Renal cortical epithelial cell (primary cell): Measurements from ENCODE around the gene AZIN2. TPM values are rescaled to one million over a fixed set of nuclear protein-coding genes. Genes with fewer than 3 reads are reported as not detected.
"Not testable (repeated sequence)": the region's sequence is repeated elsewhere in the genome, so short reads cannot be mapped to it uniquely, and the experiment has no call there.

Source experiments
- DNase-seq: peaks from one replicate; pipeline ENCODE4 v3.0.0-alpha.2; 2011; ENCODE audit warnings: low read depth
- total RNA-seq: library from RNA; depleted of rRNA; stranded (reverse); fragments of >200 nt; gene quantifications from 2 replicates; pipeline ENCODE4 v1.2.3, GENCODE V29; 2014

AZIN2 gene
- total RNA-seq, 1 donor from 2014 or later, result 5.1 TPM

DNA sequence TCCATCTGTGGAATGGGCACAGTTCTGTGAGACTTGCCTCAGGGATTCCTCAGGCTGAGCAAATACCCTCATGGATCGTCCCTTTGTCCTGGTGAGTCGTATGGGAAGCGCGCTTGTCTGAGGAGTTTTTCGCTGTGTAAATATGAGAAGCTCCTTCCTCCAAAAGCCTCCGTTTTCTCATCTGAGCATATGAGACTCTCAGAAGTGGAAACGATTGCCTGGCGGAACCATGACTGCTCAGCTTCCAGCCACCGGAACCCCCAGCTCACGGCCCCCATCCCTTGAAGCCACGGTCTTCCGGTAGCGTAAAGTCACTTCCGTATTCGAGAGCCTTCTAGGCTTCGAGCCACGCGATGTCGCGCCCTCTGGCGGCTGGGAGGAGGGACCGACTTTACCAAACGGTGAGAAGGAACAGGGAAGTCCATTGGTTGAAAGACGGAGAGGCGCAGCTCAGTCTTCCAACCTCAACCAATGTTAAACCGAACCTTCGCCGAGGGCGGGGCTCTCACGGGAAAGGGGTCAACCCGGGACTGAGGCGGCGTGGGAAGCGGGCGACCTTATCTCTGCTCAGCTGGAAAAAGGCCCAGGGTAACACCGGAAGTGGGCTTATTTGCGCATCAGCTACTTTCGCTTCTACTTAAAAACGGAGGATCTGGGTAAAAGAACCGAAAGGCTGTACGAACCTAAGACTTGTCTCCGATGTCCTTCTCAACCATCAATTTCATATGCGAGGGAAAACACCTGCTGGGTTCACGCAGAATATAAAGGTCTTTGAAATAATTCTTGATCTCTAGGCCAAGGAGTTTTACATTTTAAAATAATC is 46.3 kb downstream of the AZIN2 start:
- peak; percentile 98 for DNase-seq

DNA sequence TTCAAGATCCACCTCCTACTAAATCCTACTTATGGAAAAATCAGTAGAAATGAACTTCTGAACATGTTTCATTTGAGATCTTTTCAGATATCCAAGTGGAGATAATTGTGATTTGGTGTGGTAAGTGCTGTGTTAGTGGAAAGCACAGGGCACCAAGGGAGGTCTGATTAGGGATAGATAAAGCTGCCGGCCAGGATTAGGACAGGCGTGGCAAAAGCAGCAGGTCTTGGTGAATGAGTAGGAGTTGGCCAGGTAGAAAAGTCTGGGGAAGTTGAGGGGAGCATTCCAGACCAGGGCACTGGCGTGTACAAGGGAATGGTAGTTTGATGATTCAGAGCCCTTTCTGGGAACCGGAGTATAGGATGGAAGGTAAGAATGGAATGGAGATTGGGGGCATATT is 47.8 kb downstream of the AZIN2 start:
- no peak for DNase-seq

DNA sequence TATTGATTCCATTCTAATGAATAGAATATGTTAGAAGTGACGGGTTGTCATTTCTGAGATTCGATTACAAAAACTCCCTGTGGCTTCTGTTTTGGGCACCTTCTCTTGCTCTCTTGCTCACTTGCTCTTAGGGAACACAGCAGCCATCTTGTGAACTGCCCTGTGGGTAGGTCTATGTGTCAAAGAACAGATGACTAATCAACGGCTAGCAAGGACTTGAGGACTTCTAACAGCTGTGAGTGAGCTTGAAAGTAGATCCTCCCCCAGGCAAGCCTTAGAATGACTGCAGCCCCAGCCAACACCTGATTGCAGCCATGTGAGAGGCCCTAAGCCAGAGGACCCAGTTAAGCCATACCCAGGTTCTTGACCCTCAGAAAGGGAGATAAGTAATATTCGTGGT is 49.3 kb downstream of the AZIN2 start:
- peak; percentile 61 for DNase-seq

DNA sequence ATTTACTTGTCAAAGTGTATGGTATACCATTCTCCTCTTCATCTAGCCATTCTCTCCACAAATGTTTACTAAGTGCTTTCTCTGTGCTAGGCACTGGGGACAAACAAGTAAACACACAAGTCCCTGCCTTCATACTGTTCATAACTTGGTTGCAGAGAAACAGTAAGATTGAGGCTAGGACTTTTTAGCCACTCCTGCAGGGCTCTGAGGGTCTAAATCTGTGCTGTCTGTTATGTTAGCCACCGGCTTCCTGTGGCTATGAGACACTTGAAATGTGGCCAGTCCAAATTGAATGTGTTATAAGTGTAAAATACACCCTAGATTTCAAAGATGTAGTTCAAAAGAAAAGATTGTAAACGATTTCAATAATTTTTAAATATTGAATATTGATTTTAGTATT is 50.2 kb downstream of the AZIN2 start:
- no peak for DNase-seq

DNA sequence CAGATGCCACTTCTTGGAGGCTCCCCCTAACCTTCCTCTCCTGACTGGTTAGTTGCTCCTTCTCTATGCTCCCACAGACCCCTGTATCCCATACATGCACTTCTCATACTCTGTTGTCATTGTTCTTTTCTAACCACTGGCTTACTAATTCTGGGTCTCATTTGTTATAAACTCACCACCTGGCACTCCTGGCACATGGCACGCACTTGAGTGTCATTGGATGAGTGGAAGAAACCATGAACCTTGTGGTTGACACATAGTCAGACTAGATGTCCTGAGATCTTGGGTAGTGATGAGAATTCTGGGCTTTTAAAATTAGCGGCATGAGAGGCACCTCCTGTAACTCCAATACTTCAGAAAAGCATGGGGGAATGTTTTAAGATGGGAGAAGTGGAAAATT is 51.6 kb downstream of the AZIN2 start:
- DNase-seq, result no peak

DNA sequence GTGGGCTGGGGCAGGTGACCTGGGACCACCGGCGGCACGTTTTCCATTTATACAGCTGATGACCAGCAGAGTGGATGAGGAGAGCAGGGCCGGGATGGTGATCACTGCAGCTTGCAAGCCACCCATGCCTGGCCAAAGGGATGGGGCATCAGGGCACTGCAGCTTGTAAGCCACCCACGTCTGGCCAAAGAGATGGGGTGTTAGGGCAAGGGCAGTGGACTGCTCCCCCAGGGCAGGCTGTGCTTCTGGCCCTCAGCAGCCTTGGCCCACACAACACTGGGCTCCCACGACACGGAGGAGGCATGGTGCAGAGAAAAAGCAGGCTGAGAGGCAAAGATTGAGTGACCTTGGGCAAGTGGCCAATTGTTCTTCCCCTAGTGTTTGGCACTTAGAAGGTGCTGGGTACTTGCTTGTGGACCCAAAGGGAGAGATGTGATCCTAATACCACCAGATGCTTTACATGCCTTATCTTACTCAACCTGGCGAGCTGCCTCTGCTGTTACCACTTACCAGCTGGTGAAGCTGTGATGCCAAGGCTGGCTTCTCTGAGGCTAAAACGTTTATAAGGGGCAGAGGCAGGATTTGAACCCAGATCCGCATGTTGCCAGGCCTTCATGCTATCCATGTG is 52.6 kb downstream of the AZIN2 start:
- no peak for DNase-seq

DNA sequence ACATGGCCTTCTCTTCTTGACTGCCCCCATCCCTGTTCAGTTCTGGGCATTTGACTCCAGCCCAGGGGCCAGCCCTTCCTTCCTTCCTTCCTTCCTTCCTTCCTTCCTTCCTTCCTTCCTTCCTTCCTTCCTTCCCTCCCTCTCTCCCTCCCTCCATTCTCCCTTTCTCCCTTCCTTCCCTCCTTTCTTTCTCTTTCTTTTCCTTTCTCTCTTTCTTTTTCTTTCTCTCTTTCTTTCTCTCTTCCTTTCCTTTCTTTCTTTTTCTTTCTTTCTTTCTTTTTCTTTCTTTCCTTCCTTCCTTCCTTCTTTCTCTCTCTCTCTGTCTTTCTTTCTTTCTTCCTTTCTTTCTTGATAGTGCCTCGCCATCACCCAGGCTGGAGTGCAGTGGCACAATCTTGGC is 55.1 kb downstream of the AZIN2 start:
- not testable (repeated sequence) for DNase-seq

DNA sequence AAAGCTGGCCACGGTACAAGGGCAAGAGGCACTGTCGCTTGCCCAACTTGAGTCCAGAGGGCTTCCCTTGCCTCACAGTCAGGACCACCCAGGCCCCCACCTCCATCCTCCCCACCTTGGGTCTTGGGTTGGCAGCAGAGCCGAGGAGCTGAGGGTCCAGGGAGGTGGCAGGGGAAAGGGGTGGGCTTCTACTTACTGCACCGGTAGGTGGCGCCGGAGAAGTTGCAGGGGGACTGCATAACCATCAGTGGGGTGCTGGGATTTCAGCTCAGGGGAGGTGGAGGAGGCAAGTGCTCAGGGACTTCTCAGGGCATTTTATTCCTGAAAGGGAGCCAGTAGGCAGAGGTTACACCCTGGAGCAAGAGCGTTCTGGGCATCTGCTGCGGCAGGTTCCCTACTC is 56.8 kb downstream of the AZIN2 start:
- no peak for DNase-seq

DNA sequence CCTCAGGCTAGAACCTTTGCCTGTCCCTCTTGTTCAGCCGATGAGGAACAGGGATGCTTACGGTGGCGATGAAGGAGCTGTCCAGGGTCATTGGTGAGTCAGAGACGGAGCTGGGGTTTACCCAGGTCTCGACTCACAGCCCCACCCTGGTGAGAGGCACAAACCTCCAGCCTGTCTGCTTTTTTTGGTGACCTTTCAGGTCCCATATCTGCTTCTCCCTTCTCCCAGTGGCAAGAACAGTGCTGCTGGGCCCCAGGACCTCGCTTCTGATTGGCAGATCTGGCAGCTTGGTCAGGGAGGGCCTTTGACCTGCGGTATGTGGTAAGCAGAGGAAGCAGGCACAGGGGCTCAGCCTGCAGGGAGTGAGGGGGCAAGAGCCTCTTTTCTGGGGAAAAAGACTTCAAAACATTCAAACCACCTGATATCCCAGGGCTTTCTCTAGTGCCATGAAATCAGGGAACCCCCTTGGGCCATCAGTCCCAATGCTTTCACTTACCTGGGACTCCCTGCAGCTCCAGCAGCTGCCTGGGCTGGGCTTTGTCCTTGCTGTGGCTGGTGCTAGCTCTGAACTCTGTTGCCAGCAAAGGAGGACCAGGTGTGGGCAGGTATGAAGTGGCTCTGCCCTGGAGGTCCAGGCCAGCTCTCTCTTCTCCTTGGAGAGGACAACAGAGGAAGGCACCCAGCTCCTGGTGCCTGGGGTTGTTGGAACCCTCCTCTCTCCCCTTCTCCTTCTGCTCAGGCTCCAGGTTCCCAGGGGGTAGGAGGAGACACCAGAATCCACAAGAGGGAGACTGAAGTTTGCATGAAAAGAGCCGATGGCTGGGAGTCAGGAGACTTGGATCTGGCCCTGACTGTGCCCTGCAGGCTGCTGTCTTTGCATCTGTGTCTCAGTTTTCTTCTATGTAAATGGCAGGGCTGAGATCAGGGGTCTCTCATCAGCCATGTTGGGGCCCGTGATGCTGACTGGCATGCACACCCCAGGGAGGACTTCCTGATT is 59.5 kb downstream of the AZIN2 start:
- no peak for DNase-seq

DNA sequence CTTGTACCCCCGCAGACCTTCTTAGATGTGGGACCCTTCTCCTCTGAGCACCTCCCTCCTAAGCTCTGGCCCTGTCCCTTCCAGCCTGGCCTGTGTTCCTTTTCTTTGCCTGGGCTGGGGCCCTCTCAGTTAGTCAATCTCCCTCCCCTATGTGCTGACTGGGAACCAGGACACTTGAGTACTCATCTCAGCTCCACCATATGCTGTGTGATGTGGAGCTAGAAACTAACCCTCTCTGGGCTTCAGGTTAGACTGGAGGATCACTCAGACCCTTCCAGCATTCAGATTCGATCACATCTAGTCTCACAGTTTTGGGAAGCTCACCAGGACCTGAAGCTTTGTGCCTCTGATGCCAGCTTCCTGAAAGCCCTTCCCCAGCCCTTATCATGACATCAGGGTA is 60.3 kb downstream of the AZIN2 start:
- no peak for DNase-seq

DNA sequence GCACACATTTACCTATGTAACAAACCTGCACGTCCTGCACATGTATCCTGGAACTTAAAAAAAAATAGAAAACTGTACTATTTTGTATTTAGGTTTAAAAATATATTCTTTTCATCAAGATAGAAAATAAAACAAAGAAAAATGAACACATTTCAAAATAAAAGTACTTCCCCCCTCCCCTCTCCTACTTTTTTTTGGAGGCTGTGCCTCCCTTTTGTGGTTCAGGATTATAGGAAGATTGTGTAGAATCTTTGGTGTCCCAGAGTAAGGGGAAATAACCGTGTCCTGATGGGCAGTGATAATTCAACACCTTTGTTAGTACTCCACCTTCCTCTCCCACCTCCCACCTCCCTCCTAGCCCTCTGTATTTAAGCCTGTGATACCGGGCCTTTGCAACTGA is 60.8 kb downstream of the AZIN2 start:
- no peak for DNase-seq

DNA sequence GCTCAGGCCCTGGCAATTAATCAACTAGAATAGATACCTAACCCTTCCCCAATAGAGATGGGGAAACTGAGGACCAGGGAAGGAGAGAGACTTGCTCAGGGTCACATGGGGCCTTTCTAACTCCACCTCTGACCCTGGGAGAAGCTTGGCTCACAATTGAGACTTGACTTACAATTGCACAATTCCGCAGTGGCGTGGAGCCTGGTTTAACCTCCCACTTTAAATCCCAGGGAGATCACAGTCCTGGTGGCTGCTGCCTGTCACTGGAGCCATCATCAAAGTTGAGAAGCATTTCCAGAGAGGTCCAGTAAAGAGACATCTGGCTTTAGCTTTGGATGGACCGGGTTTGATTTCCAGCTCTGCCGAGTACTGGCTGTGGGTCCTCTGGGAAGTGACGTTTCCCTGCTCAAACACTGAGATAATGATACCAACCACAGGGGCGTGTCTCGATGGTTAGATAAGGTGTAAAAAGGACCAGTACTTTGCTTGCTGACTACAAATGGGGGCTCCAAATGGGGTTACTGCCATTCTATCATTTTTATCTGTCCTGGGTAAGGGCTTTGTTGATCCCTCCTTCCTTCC is 61.6 kb downstream of the AZIN2 start:
- DNase-seq, result no peak

DNA sequence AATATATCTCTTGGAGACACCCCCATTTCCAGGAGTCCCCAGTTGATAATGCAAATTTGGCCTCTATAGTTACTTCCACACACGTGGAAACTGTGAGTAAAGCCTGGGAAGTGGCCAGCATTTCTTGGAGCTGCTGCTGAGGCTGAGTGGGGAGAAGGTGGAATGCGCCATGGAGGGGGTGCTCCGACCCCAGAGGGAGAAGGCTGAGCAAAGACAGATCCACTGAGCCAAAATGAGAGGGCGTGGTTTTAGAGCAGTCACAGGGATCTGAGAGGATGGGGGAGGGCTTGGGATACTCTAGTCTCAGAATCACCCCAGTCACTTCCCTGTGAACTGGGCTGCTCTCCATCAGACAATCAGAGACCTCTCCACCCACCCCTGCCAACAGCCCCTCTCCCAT is 62.2 kb downstream of the AZIN2 start:
- DNase-seq, result no peak

DNA sequence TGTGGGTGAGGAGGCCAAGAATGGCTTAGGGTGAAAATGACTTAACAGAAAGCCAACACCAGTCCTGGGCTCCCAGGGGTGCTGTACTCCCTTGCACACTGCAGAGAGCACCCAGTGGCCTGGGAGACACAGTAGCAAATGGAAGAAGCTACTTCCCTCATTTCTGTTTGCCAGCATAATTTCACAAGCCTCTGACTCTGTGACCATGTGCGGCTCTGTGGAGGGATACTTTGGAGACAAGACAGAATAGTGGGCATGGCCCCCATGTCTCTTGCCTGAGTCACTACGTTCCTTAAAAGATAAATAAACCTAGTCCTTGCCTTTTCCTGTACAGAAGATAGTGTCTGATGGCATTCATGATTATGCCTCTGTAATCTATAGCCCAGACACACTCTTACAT is 62.7 kb downstream of the AZIN2 start:
- DNase-seq, result no peak

DNA sequence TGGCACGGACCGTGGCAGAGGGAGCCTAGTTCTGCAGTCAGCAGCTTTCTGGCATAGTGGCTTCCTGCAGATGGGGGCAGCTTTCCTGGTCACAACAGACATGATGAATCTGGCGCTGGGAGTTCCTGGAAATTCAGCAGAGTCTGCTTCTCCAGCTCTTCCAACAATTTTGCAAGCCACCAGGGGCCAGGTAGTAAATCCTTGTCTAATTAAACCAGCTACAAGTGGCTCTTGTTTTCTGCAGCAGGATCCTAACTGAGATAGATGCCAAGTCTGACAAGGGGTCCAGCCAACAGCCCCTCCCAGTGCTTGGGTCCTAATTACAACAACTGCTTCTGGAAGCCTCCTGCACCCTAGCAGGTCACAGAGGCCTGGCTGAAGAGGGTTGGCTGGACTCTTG is 65.0 kb downstream of the AZIN2 start:
- no peak for DNase-seq

DNA sequence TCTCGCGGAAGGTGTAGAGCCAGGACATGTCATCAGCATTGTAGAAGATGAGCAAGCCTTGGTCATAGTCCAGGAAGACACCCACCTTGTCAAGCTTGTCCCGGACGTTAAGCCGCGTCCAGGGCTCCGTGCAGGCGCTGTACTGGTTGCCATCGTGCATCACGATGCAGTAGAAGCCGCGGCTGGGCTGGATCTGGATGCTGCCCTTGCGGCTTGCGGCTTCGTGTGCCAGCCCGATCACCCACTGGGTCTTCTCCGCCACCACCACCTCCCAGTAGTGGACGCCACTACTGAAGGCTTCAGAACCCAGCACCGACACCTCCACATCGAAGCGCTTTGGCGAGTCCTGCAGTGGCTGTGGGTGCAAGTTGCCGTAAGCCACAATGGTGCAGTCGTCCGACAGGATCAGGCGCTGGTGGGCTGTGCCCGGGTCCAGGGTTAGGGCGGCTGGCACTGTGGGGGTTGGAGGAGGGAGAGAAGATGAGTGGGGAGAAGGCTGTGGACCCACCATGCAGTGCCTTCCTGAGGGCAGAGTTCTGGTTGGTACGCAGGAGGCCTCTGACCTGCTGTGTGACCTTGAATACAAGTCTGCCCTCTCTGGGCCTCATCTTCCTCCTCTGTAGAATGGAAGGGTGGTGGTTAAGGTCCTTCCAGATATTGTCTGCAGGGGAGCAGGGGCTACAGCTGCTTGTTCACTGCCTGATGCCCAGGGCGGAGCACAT is 66.5 kb downstream of the AZIN2 start:
- DNase-seq, result no peak

DNA sequence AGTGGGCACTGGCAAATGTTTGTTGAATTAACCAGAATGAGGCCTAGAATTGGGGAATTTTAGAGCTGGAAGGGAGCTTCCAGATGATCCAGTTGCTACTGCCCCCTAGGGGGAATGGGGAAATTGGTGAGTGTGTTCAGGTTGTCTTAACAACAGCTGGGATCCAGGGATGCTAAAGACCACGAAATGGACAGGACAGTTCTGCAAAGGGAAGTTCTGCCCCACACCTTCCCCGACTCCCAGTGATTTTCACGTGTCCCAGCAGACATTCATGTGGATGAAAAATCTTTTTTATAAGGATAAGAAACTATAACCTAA is 67.0 kb downstream of the AZIN2 start:
- peak; percentile 28 for DNase-seq

DNA sequence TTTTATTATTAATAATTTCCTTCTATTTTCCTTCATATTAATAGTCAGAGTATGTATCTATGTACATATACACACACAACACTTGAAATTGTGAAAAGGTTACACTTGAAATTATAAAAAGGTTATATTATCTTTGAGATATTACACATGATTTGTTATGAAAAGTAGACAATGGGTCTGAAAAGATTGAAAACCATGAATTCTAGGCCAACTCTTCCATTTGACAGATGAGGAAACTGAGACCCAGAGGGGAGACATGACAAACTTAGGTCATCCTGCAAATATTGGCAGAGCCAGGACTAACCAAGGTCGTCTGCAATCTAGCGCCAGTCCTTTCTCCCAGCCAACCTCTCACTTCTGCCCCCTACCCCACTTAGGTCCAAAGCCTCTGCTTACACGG is 67.7 kb downstream of the AZIN2 start:
- no peak for DNase-seq

DNA sequence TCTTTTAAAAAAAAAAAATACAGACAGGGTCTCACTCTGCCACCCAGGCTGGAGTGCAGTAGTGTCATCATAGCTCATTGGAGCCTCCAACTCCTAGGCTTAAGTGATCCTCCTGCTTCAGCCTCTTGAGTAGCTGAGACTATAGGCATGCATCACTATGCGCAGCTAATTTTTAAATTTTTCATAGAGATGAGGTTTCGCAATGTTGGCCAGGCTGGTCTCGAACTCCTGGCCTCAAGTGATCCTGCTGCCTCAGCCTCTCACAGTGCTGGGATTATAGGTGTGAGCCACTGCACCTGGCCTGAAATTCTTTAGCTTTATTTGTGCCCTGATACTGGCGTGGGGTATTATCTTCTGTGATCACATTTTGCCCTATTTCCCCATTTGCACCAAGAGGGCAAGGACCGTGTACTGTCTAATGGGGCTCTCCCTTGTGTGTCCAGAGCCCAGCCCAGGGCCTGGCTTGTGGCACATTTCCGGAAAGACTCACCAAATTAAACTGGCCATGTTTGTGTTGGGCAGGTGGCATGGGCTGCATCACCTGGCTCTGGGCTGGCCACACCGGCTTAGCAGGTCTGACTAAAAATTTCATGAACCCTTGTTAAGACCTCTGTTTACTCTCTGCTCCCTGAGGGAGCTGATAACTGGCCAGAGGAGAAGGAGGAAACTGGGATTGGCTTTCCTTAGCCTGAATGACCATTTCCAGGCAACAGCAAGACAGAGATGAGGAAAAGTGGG is 68.7 kb downstream of the AZIN2 start:
- no peak for DNase-seq

DNA sequence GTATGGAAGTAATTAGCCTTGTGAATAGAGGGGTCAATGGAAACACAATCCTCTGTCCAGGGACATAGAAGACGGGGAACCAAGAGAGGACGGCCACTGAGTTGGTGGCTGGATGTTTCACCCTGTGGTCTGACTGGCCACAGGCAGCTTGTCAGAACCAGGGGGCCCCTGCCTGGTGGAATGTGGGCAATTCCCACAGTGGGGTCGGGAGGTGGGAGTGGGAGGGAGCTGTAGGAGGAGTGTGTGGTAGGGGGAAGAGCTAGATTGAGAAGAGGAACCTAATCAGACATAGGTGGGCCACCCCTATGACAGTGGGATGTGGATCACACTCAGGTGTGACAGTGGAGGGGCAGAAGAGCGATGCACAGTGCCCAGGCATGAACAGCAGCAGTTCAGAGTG is 69.6 kb downstream of the AZIN2 start:
- DNase-seq, result no peak

DNA sequence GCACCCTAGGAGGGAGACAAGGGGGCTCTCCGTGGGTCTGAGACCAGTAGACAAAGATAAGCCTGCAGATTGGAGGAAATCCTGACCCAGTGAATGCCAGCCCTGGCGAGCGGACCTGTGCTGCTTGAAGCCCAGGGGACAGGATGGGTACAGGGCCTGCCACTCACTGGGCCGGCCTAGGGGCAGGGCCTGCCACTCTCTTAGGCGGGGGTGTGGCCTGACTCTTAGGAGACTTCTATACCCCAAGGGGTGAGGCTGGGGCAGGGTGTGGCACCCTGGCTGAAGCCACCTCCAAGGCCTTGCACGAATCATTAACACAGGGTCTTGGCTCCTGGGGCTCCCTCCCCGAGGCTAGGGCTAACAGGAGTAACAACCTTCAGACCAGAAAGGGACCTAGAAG is 70.2 kb downstream of the AZIN2 start:
- no peak for DNase-seq
